Caco-2 (cell line): Measurements from ENCODE around the gene NCR2. TPM values are rescaled to one million over a fixed set of nuclear protein-coding genes. Genes with fewer than 3 reads are reported as not detected.

Experiments
- Bru-seq: library from RNA; stranded (reverse); fragments of 400-500 nt; gene quantifications from one replicate; lab custom pipeline; 2021; lab: Mats Ljungman, UMichigan
- BruChase-seq, 2 experiments: library from RNA; stranded (reverse); fragments of 400-500 nt; gene quantifications; one replicate each; lab custom pipeline; 2021; lab: Mats Ljungman, UMichigan
- BruUV-seq: library from RNA; stranded (reverse); fragments of 400-500 nt; replicated peaks from 2 replicates; lab custom pipeline; 2021; lab: Mats Ljungman, UMichigan
- CTCF ChIA-PET: fragments of 300-600 bp; sonication (Branson Sonifier 250); formaldehyde crosslinking; loops from one replicate; lab custom pipeline; 2022; ENCODE audit warnings: antibody characterized with exemption; lab: Charles Lee
- POLR2A ChIA-PET: fragments of 300-600 bp; sonication (Branson Sonifier 250); formaldehyde crosslinking; loops from one replicate; lab custom pipeline; 2022; ENCODE audit warnings: antibody characterized with exemption; lab: Charles Lee
- DNase-seq, 2 experiments: peaks; one replicate each; pipeline versions ENCODE4 v3.0.0 to v3.0.0-alpha.2; 2020 to 2022
- H3K27me3 ChIP-seq: replicated peaks from 2 replicates; pipeline ENCODE4 v1.6.0; 2011; ENCODE audit warnings: low read length; ENCODE audit not compliant: control insufficient read depth, insufficient read depth
- H3K36me3 ChIP-seq: 2 replicates; pipeline ENCODE4 v1.5.1; 2011; ENCODE audit warnings: low read length; ENCODE audit not compliant: control insufficient read depth, insufficient read depth
- H3K4me1 ChIP-seq: fragments of 250-450 bp; sonication (Bioruptor Pico); 2 replicates; pipeline ENCODE4 v1.5.1; 2020; ENCODE audit warnings: mild to moderate bottlenecking
- H3K4me3 ChIP-seq: 2 replicates; pipeline ENCODE4 v1.5.1; 2011; ENCODE audit warnings: low read depth, mild to moderate bottlenecking, control low read depth, low read length
- H3K9me3 ChIP-seq: fragments of 250-450 bp; sonication (Bioruptor Pico); 2 replicates; pipeline ENCODE4 v1.5.1; 2020; ENCODE audit warnings: mild to moderate bottlenecking, moderate library complexity
- H3K27ac Mint-ChIP-seq: one replicate; pipeline ENCODE4 v1.8.0; 2022; ENCODE audit warnings: mixed read lengths; ENCODE audit not compliant: unreplicated experiment
- H3K27me3 Mint-ChIP-seq: one replicate; pipeline ENCODE4 v1.8.0; 2022; ENCODE audit warnings: mixed read lengths; ENCODE audit not compliant: insufficient read depth, unreplicated experiment
- H3K36me3 Mint-ChIP-seq: one replicate; pipeline ENCODE4 v1.8.0; 2022; ENCODE audit warnings: mild to moderate bottlenecking, mixed read lengths; ENCODE audit not compliant: insufficient read depth, unreplicated experiment
- H3K4me1 Mint-ChIP-seq: one replicate; pipeline ENCODE4 v1.8.0; 2022; ENCODE audit warnings: low read depth, mixed read lengths; ENCODE audit not compliant: unreplicated experiment
- H3K4me3 Mint-ChIP-seq: one replicate; pipeline ENCODE4 v1.8.0; 2022; ENCODE audit warnings: mild to moderate bottlenecking, moderate library complexity, mixed read lengths; ENCODE audit not compliant: unreplicated experiment
- H3K9me3 Mint-ChIP-seq: one replicate; pipeline ENCODE4 v1.8.0; 2022; ENCODE audit warnings: mixed read lengths; ENCODE audit not compliant: unreplicated experiment
- intact Hi-C: fragments of 100-400 bp; cut with micrococcal nuclease; formaldehyde crosslinking; loops from one replicate; pipeline ENCODE4 v1.10.0; 2022; ENCODE audit not compliant: unreplicated experiment
- long read RNA-seq: library from polyadenylated mRNA; stranded (forward); transcript quantifications from one replicate; pipeline ENCODE4 v2.0.0, GENCODE V29; 2022
- total RNA-seq: library from RNA; stranded (reverse); gene quantifications from 2 replicates; pipeline ENCODE4 v1.2.3, GENCODE V29; 2022
- TF ChIP-seq, protein P1 (sequence below), 2 experiments: fragments of 200-600 bp in 1 of 2; IDR thresholded peaks; 1 replicate in 1 of 2; 2 replicates in 1 of 2; pipeline versions ENCODE4 v1.5.1 to v1.8.0; 2011 to 2022; ENCODE audit warnings: antibody characterized with exemption in 1 of 2, control low read depth in 1 of 2, inconsistent platforms in 1 of 2, low read depth in 1 of 2, low read length in 1 of 2, mild to moderate bottlenecking in 1 of 2, moderate library complexity in 1 of 2; ENCODE audit not compliant: insufficient read depth in 1 of 2, severe bottlenecking in 1 of 2, unreplicated experiment in 1 of 2

The NCR2 gene
- not detected in 2 replicates for total RNA-seq
- Bru-seq, nascent RNA: not detected
- not detected for BruChase-seq, experiment 1, labeled RNA remaining after a 2-hour chase
- not detected for BruChase-seq, experiment 2, labeled RNA remaining after a 6-hour chase
- long read RNA-seq: 0 reads

GRCh38 chr6:41335296-41335695 lies at the start of gene NCR2:
Gene NCR2, plus strand, starts transcription at chr6:41335608. Its CDS starts 269 bp downstream, at chr6:41335877.
- no peak within 1 kb of the TSS for H3K27ac Mint-ChIP-seq
- Histone ChIP-seq H3K9me3 (no peaks in the 10 kb centered on the region), H3K36me3 (no peaks in the 10 kb centered on the region), H3K4me3 (no peak within 1 kb of the TSS), H3K4me1 (no peaks in the 10 kb centered on the region), H3K27me3 (no peaks in the 10 kb centered on the region)
- no peak for DNase-seq
- ChIA-PET POLR2A (no interaction called here), CTCF (interaction anchor here (1.0 to 1.5 kb wide), 3 partner anchors 10 to 27 kb away, joined by 3 to 5 read pairs (median 4); no protein-coding TSS in a partner anchor)
- TF ChIP-seq, protein P1, sequence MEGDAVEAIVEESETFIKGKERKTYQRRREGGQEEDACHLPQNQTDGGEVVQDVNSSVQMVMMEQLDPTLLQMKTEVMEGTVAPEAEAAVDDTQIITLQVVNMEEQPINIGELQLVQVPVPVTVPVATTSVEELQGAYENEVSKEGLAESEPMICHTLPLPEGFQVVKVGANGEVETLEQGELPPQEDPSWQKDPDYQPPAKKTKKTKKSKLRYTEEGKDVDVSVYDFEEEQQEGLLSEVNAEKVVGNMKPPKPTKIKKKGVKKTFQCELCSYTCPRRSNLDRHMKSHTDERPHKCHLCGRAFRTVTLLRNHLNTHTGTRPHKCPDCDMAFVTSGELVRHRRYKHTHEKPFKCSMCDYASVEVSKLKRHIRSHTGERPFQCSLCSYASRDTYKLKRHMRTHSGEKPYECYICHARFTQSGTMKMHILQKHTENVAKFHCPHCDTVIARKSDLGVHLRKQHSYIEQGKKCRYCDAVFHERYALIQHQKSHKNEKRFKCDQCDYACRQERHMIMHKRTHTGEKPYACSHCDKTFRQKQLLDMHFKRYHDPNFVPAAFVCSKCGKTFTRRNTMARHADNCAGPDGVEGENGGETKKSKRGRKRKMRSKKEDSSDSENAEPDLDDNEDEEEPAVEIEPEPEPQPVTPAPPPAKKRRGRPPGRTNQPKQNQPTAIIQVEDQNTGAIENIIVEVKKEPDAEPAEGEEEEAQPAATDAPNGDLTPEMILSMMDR (IDR thresholded peaks at IDR 0.05; ENCODE audit: insufficient read depth in 1 of 2, low read depth in 1 of 2, low read length in 1 of 2, severe bottlenecking in 1 of 2, unreplicated experiment in 1 of 2): no peak
- no peaks in the 10 kb centered on the region for H3K36me3 Mint-ChIP-seq
- no peaks in the 10 kb centered on the region for H3K9me3 Mint-ChIP-seq
- H3K4me3 Mint-ChIP-seq: no peak within 1 kb of the TSS
- BruUV-seq: no TSS peak
- peaks cover 3% of the 10 kb centered on the region for H3K27me3 Mint-ChIP-seq
- intact Hi-C loops: no loop called here
- no peaks in the 10 kb centered on the region for H3K4me1 Mint-ChIP-seq

DNA sequence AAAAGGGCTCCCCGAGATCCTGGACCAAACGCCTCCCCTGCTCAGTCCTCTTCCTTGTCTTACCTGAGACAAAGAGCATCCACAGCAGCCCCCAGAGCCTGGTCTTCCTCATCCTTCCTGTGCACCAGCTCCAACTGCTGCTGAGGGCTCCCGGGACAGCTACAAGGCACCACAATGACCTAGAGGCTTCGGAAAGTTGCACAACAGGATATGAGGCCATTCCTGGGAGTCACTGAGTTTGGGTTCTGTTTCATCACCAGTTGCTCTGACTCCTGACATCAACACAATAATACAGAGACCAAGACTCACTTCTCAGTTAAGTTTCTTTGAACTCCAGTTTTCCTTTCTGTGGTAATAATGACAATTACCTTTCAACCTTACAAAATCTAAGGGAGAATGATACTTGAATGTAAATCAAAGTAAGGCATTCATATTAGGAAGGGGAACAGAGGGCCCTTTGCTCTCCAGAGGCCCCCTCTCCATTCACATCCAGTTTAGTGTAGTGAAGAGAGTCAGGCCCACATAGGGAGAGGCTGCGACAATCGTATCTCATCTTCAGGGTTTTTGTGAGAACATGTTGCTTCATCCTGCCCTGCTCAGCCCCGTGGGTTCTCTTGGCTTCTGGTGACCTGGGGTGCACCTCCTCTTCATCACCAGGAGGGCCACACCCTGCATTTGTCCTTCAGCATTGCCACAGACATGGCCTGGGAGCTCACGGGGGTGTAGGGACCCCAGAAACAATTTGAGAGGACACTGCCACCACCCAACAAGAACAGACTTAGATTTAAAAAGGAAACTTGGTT lies 48.7 kb upstream of the NCR2 start, which contains the start of gene TREM1:
Gene TREM1 (minus strand): TSS at position 139 of the 803 bp plus-strand sequence. CDS start 27 bp downstream, at position 112.
- H3K27ac Mint-ChIP-seq: no peak within 1 kb of the TSS
- TF ChIP-seq, protein P1 (IDR thresholded peaks at IDR 0.05; ENCODE audit: insufficient read depth in 1 of 2, low read depth in 1 of 2, low read length in 1 of 2, severe bottlenecking in 1 of 2, unreplicated experiment in 1 of 2): no peak
- no peaks in the 10 kb centered on the region for H3K9me3 Mint-ChIP-seq
- H3K4me1 Mint-ChIP-seq: no peaks in the 10 kb centered on the region
- DNase-seq: no peak
- no TSS peak for BruUV-seq
- no peak within 1 kb of the TSS for H3K4me3 Mint-ChIP-seq
- Histone ChIP-seq H3K27me3 (peaks cover 1% of the 10 kb centered on the region; the same call in 1 of the 2 replicates), H3K4me1 (no peaks in the 10 kb centered on the region), H3K36me3 (no peaks in the 10 kb centered on the region), H3K9me3 (no peaks in the 10 kb centered on the region), H3K4me3 (no peak within 1 kb of the TSS)
- intact Hi-C loops: no loop called here
- H3K27me3 Mint-ChIP-seq: peaks cover 21% of the 10 kb centered on the region
- CTCF ChIA-PET: no interaction called here
- no peaks in the 10 kb centered on the region for H3K36me3 Mint-ChIP-seq
- POLR2A ChIA-PET: no interaction called here

GRCh38 chr6:41288030-41288753 lies 47.2 kb upstream of the NCR2 start:
- ChIA-PET CTCF (no interaction called here), POLR2A (no interaction called here)
- peaks cover 17% of the 10 kb centered on the region for H3K27me3 Mint-ChIP-seq
- intact Hi-C loops: no loop called here
- H3K27ac Mint-ChIP-seq: no peak overlapping the region
- Histone ChIP-seq H3K36me3 (no peaks in the 10 kb centered on the region), H3K4me1 (no peaks in the 10 kb centered on the region), H3K27me3 (peaks cover 1% of the 10 kb centered on the region; the same call in 1 of the 2 replicates), H3K9me3 (no peaks in the 10 kb centered on the region), H3K4me3 (no peak overlapping the region)
- H3K9me3 Mint-ChIP-seq: no peaks in the 10 kb centered on the region
- BruUV-seq: no TSS peak
- no peak for DNase-seq
- H3K4me3 Mint-ChIP-seq: no peak overlapping the region
- TF ChIP-seq, protein P1 (IDR thresholded peaks at IDR 0.05; ENCODE audit: insufficient read depth in 1 of 2, low read depth in 1 of 2, low read length in 1 of 2, severe bottlenecking in 1 of 2, unreplicated experiment in 1 of 2): no peak
- H3K4me1 Mint-ChIP-seq: no peaks in the 10 kb centered on the region
- H3K36me3 Mint-ChIP-seq: no peaks in the 10 kb centered on the region
